GM21381 (cell line): Measurements from ENCODE around the gene ACP4.

ENCODE experiments used
- ATAC-seq: cut with Tn5 transposase; IDR thresholded peaks from one replicate; pipeline ENCODE4 v1.9.1; 2021; ENCODE audit warnings: mild to moderate bottlenecking, moderate library complexity; ENCODE audit not compliant: unreplicated experiment

The ACP4 gene

DNA sequence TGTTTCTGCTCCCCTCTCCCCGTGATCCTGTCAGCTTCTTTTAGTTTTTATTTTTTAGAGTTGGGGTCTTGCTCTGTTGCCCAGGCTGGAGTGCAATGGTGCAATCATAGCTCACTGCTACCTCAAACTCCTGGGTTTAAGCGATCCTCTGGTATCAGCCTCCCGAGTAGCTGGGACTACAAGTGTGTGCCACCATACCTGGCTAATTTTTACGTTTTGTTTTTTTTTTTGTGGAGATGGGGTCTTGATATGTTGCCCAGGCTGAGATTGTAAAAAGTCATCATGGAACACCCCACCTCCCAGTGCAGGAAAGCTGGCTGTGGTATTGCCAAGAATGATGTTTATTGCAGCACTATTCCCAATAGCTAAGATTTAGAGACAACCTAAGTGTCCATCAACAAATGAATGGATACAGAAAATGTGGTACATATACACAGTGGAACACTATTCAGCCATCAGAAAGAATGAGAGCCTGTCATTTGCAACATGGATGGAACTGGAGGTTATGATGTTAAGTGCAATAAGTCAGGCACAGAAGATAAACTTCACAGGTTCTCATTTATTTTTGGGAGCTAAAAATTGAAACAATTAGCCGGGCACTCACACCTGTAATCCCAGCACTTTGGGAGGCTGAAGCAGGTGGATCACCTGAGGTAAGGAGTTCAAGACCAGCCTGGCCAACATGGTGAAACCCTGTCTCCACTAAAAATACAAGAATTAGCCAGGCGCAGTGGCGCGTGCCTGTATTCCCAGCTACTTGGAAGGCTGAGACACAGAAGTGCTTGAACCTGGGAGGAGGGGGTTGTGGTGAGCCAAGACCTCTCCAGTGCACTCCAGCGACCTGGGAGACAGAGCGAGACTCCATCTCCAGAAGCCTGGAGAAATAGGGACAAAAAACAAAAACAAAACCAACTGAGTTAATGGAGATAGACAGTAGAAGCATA is 49.8 kb downstream of the ACP4 start:
- no peak for ATAC-seq

DNA sequence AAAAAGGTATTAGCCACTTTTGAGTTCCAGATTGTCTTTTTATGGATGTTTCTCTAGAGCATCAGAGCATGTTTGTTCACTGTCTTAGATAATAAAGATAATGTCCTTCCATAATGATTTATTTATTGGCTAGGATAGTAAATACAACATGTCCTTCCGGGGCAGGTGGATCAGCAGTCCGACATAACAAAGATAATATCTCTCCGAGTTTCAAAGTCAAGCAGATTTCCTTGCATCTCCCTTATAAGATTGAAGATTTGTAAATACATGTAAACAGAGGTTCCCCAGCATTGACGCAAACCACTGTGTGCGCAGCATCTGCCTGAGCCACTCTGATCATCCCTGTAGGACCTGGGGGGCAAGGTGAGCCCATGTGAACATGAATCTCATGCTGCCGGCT is 51.9 kb downstream of the ACP4 start:
- ATAC-seq: no peak

DNA sequence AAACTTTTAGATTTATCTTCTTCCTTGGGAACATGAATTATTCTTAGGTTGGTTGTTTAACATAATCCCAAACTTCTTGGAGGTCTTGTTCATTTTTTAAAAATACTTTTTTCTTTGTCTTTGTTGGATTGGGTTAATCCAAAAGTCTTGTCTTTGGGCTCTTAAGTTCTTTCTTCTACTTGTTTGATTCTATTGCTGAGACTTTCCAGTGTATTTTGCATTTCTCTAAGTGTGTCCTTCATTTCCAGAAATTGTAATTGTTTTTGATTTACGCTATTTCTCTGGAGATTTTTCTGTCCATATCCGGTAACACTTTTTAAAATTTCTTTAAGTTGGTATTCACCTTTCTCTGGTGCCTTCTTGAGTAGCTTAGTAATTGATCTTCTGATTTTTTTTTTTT is 53.0 kb downstream of the ACP4 start:
- no peak for ATAC-seq

DNA sequence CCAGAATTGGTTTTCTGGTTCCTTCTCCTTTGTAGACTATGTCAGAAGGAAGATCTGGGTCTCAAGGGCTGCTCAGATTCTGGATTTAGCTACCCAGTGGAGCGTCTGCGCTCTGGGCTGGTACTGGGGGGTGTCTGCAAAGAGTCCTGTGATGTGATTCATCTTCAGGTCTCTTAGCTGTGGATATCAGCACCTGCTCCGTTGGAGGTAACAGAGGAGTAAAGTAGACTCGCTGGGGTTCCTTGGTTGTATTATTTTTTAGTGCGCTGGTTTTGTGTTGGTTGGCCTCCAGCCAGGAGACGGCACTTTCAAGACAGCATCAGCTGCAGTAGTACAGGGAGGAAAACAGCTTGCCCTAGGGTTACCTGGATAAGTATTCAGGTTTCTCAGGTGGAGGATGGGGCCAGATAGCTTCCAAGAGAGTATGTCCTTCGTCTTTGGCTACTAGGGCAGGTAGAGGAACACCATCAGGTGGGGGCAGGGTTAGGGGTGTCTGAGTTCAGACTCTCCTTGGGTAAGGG is 53.5 kb downstream of the ACP4 start:
- no peak for ATAC-seq

DNA sequence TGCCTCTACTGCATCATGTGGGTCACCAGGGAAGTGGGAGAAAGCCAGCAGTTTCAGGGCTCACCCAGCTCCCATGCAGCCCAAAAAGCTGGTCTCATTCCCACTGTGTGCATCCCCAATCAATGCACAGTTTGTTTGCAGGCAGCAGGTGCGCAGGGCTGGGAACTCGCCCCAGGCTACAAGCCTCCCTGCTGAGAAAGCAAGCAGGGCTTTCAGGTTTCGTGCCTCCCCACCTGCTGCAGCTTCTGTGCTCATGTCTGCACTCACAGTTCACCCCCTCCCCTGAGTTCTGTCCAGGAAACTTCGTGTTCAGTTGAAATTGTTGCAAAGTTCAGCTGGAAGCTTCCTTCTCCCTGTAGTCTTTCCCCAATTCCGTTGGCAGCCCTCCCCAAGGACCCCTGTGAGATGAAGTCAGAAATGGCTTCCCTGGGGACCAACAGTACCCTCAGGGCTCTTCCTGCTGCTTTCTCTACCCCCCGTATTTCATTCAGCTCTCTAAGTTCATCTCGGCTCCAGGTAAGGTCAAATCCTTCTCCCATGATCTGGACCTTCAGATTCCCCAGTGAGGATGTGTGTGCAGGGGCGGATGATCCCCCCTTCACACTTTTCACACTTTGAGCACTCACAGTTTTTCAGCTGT is 54.2 kb downstream of the ACP4 start:
- no peak for ATAC-seq
